Psoas muscle (tissue), 8 donors: Measurements from ENCODE around the gene GALK1. TPM values are rescaled to one million over a fixed set of nuclear protein-coding genes. Genes with fewer than 3 reads are reported as not detected.

Source experiments
- ATAC-seq, 4 donors: fragments of 200-7000 bp; cut with Tn5 transposase; one replicate each; pipeline ENCODE4 v1.9.1; 2020; ENCODE audit warnings: moderate library complexity in 3 of 4, mild to moderate bottlenecking in 2 of 4
- DNase-seq, 2 donors: peaks; one replicate each; pipeline ENCODE4 v3.0.0-alpha.2; 2020
- H3K27ac ChIP-seq: fragments of 200-600 bp; one replicate; pipeline ENCODE4 v1.8.0; 2022
- H3K27me3 ChIP-seq, 3 donors: fragments of 200-600 bp in 1 of 3; one replicate each; pipeline versions ENCODE4 v1.6.1 to v1.8.0; 2013 to 2022; ENCODE audit warnings: low read length in 2 of 3, mild to moderate bottlenecking in 2 of 3, moderate library complexity in 1 of 3; ENCODE audit not compliant: insufficient read depth in 3 of 3
- H3K36me3 ChIP-seq, 2 donors: fragments of 200-600 bp in 1 of 2; one replicate each; pipeline versions ENCODE4 v1.6.1 to v1.8.0; 2013 to 2022; ENCODE audit warnings: low read depth in 1 of 2, mild to moderate bottlenecking in 1 of 2, moderate library complexity in 1 of 2; ENCODE audit not compliant: insufficient read depth in 1 of 2
- H3K4me1 ChIP-seq: fragments of 200-600 bp; one replicate; pipeline ENCODE4 v1.8.0; 2022
- H3K4me3 ChIP-seq: fragments of 200-600 bp; one replicate; pipeline ENCODE4 v1.8.0; 2022; ENCODE audit warnings: mild to moderate bottlenecking
- H3K9me3 ChIP-seq: fragments of 200-600 bp; one replicate; pipeline ENCODE4 v1.8.0; 2022
- CTCF ChIP-seq: fragments of 200-600 bp; IDR thresholded peaks from one replicate; pipeline ENCODE4 v1.8.0; 2022; ENCODE audit warnings: antibody characterized with exemption
- WGBS, 3 donors: extraction: QIAGEN DNeasy Blood & Tissue Kit; methylation state at CpG; one replicate each; pipeline versions ENCODE4 v1.1.6 to v1.1.7; 2013; 5-methylcytosine and 5-hydroxymethylcytosine counted together
- intact Hi-C, 2 donors: fragments of 100-400 bp; cut with DNase I; formaldehyde crosslinking; loops; one replicate each; pipeline versions ENCODE4 v1.11.0 to v1.14.2; 2022
- polyA plus RNA-seq, 3 donors: library from polyadenylated mRNA; stranded (reverse); fragments of 200-250 nt; gene quantifications; one replicate each; pipeline ENCODE4 v1.2.3, GENCODE V29; 2013
- total RNA-seq, 4 donors: library from RNA; stranded (reverse); fragmentation: NEBNext Ultra II Directional in 2 of 4; extraction: Animal tissue kit (Norgen Biotek cat#: 25700) in 2 of 4; gene quantifications; one replicate each; pipeline versions ENCODE4 v1.2.1 to v1.2.4, GENCODE V29; 2021 to 2023
- donor health status: healthy with polysubstance abuse.
- donor health status: DM: no; HTN: no; CAD: no; lungs with moderate emphysema.
- donor health status: Bipolar disorder and iron deficiency.
- donor health status: healthy.
- donor health status: DM: yes; HTN: yes; CAD: no.
- donor health status: DM: no; HTN: no; CAD: no.
- donor health status: DM: no; HTN: no; CAD: no.
- donor health status: DM: yes; HTN: yes; CAD: no.

Gene GALK1
- total and polyA plus RNA-seq, 7 donors = 7.1 to 13.2 (median 9.8) TPM

DNA sequence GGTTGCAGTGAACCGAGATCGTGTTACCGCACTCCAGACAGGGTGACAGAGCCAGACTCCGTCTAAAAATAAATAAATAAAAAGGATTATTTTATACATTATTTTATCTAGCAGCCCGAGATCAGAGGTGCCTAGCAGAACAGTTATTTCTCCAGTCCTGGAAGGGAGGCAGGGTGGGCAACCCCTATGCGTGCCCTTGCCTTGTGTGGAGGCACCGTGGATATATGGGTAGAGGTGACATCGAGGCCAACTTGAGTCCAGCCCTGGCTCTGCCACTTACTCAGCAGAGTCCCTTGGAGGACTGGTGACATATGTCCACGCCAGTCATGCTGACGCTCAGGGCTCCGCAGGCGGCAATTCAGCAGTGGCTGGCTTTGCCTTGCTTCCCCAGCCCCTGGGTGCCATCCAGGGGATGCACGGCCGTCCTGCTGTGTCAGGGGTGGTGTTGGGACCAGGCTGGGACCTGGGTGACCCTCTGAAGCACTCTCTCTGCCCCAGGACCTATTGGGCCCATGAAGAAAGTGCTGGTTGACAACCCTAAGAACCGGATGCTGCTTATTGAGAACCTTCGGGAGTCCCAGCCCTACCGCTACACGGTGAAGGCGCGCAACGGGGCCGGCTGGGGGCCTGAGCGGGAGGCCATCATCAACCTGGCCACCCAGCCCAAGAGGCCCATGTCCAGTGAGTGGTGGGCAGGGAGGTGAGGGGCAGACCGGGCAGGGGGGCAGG is 13.2 kb downstream of the GALK1 start:
- Histone ChIP-seq H3K9me3 (no peaks in the 10 kb centered on the region), H3K4me3 (no peak overlapping the region), H3K36me3 (no peaks in the 10 kb centered on the region), H3K4me1 (peaks cover 13% of the 10 kb centered on the region), H3K27ac (no peak overlapping the region), H3K27me3 (no peaks in the 10 kb centered on the region)
- no peak for DNase-seq
- intact Hi-C loops = loop anchor here (2.0 kb wide), 1 partner anchor 119 kb away; the partner anchor contains the start of gene SMIM5 (in 2 of the 2)
- TF ChIP-seq CTCF = no peak
- WGBS, 3 donors = 66 to 72% (median 70%) methylated on average over 20 to 24 of the region's 24 CpGs
- no peak for ATAC-seq

DNA sequence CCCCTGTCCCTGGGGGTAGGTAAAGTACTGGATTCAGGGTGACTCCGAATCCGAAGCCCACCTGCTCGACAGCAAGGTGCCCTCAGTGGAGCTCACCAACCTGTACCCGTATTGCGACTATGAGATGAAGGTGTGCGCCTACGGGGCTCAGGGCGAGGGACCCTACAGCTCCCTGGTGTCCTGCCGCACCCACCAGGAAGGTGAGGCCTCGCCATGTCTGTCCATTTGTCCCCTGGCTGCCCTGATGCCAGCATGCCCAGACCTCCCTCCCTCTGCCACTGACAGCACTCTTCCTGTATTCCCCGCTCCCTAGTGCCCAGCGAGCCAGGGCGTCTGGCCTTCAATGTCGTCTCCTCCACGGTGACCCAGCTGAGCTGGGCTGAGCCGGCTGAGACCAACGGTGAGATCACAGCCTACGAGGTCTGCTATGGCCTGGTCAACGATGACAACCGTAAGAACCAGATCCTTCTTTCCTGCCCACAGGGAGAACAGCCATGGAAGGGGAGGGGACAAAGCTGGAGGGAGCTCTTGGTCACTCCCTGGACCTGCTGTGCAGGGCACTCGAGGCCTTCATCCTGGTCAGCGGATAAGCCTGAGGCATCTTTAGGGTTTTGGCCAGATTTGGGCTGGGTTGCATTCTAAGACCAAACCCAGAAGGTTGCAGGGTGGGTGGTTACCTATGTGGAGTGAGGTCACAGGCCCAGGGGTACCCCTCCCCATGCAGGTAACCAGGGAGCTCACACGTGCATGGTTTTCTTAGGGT is 14.2 kb downstream of the GALK1 start:
- intact Hi-C loops = loop anchor here (2.0 kb wide), 1 partner anchor 118 kb away; the partner anchor contains the start of gene SMIM5 (in 2 of the 2)
- ATAC-seq = no peak
- Histone ChIP-seq H3K27ac (no peak overlapping the region), H3K4me3 (no peak overlapping the region), H3K9me3 (no peaks in the 10 kb centered on the region), H3K27me3 (no peaks in the 10 kb centered on the region), H3K36me3 (no peaks in the 10 kb centered on the region), H3K4me1 (peaks cover 13% of the 10 kb centered on the region)
- no peak for TF ChIP-seq CTCF
- 80 to 86% (median 83%) methylated on average over 23 of the region's 23 CpGs for WGBS, 3 donors
- no peak for DNase-seq

- peak; percentile 97 for TF ChIP-seq CTCF
- Histone ChIP-seq H3K27me3 (no peaks in the 10 kb centered on the region), H3K27ac (no peak overlapping the region), H3K4me1 (peaks cover 13% of the 10 kb centered on the region), H3K4me3 (no peak overlapping the region), H3K36me3 (no peaks in the 10 kb centered on the region), H3K9me3 (no peaks in the 10 kb centered on the region)
- ATAC-seq (peak; percentile 74 to 84 (median 76)), DNase-seq (peak; percentile 90 to 95)
- intact Hi-C loops = loop anchor here (2.0 to 5.0 kb wide), 3 partner anchors 75 to 117 kb away; partner anchors contain the start of gene SMIM5 (in 2 of the 2)
- 10 to 16% (median 12%) methylated on average over 20 of the region's 20 CpGs for WGBS, 3 donors
These were observed 15.2 kb downstream of the GALK1 start for GRCh38 chr17:75749545-75750389.

GRCh38 chr17:75748706-75749105 is 16.3 kb downstream of the GALK1 start:
- Histone ChIP-seq H3K9me3 (no peaks in the 10 kb centered on the region), H3K4me3 (no peak overlapping the region), H3K27ac (no peak overlapping the region), H3K4me1 (peaks cover 8% of the 10 kb centered on the region), H3K27me3 (no peaks in the 10 kb centered on the region), H3K36me3 (no peaks in the 10 kb centered on the region)
- intact Hi-C loops = loop anchor here (2.0 to 5.0 kb wide), 2 partner anchors 74 to 76 kb away; no protein-coding TSS in a partner anchor
- WGBS, 3 donors = 76 to 83% (median 81%) methylated on average over 9 of the region's 9 CpGs
- DNase-seq = no peak
- no peak for TF ChIP-seq CTCF
- ATAC-seq = no peak
